NK-92 treated with Interleukin-12 subunit alpha and Interleukin-12 subunit beta, amount 100 ng/mL, for 24 hours (cell line): Measurements from ENCODE around the gene ZBTB42.

Source experiments
- DNase-seq: peaks from one replicate; lab custom pipeline; 2025; lab: John Stamatoyannopoulos, UW

The ZBTB42 gene

DNA sequence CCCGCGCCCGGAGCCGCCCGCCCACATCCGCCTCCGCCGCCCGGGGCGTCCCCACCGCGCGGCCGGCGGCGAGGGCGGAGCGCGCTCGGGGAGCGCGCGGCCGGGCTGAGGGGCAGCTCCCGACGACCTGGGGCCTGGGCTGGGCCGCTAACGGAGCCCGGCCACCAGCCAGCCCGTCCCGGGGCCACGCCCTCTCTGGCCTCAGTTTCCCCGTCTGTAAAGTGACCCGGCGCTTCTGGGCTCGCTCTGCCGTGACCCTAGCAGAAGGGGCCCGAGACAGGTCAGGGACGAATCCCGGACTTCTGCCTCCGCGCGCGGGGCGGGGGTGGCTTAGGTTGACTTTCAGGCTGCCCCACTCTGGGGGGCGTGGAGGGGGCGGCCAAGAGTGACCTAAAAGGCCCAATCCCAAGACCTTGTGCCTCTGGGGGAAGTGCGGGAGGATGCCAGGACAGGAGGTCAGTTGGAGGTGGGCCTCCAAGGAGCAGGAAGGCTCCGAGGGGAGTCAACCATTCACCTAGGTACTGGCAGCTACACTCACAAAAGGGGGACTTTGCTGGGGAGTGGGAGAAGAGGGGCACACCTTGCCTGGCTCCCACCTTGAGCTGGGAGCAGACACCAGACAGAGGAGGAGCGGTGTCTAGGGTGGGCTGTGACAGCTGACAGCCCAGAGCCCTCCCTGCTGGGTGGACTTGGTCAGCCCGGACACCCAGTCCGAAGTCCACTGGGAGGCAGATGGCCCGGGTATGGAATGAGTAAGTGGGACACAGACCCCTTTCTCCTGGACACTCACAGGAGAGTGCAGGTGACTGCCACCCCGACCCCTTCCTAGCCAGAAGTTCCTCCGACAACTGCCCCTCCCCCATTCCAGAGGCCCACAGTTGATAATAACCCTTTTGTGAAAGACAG is 4.9 kb upstream of the ZBTB42 start:
- peak; percentile 27 for DNase-seq

DNA sequence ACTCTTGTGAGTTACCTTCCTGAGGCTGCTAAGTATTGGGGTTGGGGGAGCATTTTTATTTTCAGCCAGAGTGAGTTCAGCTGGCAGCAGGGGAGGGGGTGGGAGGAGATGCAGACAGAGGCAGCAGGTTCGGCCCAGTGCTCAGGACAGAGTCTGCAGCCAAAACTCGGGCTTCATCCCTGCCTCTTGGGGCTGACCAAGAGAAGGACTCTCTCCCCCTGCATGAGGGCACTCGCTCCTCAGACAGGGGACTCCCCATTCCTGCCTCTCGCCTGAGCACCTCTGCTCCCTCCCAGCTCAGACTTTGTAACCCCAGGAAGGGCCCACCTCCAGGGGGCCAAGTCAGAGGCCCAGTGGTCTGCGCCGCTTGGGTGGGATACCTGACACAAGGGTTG is 4.2 kb upstream of the ZBTB42 start:
- DNase-seq, result no peak

DNA sequence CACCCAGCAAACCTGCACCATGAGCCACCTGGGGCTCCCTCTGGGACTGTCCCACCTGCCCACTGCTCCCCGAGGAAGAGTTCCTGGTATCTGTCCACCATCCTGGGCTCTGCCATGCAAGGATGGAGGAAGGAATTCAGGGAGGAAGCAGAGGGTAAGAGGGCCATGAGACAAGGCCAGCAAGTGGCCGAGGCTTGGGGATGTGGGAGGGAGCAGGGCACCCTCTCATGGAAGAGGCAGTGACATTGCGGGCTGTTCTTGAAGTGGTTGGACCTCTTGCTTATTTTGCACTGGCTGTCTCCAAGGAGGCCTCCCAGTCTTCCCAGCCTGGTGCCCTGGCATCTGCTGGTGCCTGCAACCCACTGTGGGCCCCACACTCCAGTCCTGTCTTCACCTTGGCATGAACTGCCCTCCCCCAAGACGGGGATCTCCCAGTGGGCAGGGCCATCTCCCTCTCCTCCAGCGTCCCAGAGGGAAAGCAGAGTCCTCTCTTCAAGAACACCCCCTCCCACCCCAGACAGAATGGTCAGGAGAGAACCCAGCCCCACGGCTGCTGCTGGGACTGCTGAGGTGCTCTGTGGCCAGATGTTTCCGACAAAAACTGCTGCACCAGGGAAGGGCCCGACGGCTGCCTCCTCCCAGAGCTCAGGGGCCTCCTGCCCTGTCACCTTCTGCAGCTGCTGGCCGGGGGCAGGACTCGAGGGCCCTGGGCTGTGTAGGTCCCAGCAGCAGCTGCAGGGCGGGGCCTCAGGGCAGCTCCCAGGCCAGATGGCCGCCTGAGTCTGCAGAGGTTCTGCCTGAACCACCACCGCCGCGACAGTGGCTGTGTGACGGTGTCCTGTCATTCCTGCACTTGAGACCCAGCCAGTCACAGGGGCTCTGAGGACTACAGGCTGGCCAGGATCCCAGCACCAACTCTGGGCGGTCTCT is 3.5 kb upstream of the ZBTB42 start:
- no peak for DNase-seq

DNA sequence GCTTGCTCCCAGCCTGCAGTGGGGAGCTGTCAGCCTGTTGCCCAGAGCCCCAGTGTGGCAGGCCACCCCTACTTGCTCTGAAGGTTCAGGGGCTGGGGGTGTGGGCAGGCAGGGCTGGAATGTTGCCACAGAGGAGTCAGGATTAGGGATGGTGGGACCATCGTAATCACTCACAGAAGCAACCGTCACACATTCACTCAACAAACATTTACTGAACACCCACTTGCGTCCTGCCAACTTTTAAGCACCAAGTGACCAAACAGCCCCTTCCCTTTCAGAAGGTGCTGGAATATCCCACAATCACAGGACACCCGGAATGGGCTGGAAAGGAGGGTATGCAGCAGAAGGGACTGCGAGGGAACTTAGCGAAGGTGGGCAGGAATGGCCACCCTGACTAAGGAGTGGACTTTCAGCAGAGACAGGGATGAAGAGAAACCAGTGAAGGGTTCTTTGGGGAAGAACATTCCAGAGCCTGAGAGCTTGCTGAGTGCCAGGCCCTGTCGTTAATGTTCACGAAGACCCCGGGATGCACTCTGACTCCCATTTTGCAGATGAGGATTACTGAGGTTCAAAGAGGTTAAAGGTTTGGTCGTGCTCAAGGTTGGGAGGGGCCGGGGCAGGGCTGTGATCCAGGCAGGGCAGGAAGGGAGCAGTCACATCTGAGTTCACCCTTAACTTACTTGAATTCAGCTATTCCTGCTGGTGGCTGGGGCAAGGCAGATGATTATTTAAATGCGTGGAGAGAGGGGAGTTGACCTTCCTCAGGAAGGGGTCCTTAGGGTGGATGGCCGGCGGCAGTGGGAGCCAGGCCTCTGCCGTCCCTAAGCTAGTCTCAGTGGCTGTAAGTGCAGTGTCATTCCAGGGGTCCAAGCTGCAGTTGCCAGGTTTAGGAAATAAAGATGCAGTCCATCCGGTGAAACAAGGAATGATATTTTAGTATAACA is 2.3 kb upstream of the ZBTB42 start:
- no peak for DNase-seq

DNA sequence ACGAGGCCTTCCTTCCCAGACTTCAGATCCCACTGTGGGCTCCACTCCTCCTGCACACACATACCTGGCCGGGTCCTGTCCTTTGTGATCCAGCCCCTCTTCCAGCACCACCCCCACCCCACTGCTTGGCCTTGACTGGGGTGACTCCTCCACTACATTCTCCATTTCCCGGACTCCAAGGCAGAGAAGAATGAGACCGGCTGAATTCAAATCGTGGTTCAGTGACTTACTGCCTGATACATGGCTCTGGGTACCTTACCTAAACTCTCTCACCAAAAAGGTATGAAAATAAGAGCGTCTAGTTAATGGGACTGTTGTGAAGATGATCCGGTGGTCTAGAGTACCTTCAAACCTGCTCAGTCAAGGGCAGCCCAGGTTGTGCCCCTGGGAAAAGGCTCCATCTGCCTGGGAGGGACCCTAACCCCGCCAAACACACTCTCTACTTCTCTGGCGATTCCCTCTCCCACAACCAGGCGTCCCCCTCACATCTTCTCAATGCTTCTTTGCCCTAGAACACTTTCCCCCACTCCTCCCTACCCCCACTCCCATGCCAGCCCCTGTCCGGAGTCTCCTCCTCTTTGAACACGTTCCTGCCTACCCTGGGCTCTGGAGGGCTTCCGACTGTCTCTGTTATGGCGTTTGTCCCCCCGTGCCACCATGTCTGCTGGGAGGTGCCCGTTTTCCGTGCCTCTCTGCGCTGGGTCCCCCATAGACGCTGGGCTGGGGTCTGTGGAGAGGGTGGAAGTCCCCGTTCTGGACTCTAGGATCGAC is 1.5 kb upstream of the ZBTB42 start:
- no peak for DNase-seq

DNA sequence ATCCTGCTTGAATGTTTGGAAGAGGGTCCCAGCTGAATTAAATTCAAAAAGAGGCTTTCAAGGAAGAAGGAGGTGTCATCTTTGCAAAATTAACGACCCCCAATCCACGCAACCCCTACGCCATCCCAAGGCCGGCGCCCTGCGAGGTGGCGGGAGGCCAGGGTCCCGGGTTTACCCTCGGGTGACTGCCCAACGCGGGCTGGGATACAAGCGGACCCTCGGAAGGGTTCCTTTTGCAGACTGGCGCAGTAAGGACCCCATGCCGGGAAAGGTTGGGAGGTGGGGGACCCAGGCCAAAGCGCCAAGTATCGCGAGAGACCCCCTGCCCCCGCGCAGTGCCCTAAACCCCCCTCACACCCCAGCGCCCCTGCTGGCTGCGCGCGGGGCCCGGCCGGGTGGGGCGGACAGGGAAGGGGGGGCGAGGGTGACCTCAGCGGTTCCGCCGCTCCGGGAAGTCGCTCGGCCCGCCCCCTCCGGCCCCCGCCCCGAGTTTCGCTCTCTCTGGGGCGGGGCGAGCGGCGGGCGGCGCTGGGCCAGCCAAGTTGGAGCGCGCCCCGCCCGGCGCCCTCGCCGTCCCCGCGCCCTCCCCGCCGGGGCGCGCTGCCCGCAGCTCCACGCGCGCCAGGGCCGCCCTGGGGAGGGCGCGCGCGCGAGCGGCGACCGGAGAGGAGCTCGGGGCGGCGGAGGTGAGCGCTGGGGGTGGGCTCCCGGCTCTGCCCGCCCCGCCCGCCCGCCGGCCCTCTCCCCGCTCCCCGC is 708 bp upstream of the ZBTB42 start:
- no peak for DNase-seq

DNA sequence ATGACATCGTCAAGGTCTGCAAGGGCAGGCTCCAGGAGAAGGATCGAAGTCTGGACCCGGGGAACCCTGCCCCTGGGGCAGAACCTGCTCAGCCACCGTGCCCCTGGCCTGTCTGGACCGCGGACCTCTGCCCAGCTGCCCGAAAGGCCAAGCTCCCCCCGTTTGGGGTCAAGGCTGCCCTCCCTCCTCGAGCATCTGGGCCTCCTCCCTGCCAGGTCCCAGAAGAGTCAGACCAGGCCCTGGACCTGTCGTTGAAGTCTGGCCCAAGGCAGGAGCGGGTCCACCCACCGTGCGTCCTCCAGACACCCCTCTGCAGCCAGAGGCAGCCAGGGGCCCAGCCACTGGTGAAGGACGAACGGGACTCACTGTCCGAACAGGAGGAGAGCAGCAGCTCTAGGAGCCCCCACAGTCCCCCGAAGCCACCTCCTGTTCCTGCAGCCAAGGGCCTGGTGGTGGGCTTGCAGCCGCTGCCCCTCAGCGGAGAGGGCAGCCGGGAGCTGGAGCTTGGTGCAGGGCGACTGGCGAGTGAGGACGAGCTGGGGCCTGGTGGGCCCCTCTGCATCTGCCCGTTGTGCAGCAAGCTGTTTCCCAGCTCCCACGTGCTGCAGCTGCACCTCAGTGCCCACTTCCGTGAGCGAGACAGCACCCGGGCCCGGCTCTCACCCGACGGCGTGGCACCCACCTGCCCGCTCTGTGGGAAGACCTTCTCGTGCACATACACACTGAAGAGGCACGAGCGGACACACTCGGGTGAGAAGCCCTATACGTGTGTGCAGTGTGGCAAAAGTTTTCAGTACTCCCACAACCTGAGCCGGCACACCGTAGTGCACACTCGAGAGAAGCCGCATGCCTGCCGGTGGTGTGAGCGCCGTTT is 856 bp downstream of the ZBTB42 start:
- no peak for DNase-seq

DNA sequence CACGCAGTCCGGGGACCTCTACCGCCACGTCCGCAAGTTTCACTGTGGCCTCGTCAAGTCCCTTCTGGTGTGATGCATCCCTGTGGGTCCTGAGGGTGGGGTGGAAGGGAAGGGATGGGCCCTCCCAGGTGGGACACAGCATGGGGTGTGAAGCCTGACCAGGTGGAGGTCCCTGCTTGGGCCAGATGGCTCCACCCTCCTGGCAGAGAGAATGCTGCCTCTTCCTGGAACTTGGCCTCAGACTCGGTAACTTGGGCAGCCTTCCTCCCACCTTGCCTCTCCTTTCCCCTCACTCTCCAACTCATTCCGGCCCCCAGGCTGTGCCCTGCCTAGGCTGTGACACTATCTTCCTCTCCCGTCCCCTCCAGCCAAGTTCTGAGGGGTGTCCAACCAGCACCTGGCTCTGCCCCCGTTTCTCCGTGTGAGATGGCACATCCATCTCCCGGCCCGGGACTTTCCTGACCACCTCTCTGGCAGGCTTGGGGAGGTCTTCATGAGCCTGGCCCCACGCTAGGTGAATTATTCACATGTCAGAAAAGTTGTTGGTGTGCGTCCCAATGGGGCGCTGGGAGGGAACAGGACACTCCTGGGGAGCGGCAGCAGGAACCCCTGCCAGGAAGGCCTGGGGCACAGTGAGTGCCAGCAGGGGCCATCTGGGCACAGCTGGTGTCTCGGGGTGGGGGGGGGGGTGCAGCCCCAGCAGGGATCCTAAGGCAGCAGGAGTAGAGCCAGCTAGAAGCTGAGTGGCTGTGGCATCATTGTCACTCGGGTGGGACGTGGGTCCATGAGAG is 1.7 kb downstream of the ZBTB42 start:
- no peak for DNase-seq

DNA sequence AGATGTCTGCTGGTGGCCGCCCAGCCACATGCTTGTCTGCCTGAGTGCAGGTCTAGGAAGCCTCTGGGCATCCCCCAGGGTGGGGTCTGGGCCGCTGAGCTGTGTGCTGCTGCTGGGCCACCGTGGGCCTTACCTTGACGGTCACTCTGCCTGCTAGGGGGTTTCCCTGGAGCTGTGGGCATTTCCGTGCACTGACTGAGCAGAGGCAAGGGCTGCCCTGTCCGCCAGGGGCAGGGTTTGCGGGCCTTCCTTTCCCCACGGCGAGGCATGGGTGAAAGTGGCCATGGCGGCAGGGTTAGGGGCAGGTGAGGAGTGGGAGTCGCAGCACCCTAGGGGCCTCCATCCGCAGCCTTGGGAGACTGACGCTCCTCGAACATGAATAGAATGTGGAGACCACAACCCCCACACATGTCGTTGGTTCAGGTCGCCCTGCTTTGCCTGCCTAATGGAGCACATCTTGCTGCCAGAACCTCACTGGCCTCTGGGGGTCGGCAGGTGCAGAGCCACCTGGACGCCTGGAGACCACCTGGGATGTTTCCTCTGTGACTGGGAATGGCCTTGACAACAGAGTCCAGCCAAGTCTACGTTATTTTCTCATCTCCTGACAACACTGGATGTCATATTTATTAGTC is 2.5 kb downstream of the ZBTB42 start:
- DNase-seq, result no peak

DNA sequence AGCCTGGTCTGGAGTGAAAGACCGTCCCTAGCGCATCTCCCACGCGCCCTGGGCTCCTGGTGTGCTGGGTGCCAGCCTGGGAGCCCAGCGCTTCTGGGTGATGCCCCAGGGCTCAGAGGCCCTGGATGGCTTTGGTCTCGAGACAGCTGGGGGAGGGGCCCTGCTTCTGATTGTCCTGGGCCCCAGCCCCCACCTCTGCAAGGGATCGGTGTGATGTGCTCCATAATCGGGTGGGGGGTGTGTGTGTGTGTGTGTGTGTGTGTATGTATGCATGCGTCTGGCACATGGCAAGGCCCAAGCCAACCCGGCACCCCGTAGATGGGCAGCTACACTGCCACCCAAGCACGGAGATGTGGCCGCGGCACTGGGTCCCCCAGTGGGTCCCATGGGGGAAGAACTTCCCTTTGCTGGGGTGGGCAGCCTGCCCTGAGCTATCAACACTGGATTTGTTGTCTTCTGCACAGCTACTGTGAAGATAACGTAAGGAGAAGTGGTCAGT is 3.1 kb downstream of the ZBTB42 start:
- DNase-seq, result no peak

DNA sequence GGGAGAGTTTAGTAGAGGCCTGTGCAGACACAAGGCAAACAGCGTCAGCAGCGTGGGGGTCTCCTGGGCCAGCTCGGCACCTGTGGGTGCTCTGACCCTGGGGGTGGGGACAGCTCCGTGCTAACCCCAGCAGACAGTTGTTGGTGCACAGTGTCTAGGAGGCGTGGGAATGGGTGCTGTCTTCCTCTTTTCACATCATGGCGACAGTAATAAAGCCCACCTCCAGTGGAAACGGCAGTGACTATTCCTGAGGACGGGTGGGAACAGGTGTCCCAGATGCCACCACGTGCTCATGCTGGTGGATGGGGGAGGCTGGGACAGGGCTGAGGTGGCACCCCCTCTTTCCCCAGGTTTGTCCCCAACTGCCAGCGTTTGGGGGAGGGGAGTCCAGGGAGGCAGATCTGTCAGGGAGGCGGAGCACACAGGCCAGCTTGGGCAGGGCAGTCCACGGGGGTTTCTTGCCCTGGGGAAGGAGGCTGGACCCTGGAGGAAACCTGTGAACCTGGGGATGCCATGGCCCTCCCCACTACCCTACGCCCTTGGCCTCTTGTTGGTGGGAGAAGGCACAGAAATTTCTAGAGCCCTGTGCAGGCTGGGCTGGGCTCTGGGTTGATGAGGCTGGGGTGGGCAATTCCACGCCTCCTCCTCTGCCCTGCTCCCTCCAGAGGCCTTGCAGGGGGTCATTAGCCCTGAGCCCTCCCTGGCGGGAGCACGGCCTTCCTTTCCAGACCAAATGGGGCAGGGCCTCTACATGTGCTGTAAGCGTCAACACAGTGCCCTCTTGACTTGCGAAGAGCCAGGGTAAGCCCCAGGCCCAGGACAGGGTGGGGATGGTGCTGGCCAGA is 3.8 kb downstream of the ZBTB42 start:
- no peak for DNase-seq

DNA sequence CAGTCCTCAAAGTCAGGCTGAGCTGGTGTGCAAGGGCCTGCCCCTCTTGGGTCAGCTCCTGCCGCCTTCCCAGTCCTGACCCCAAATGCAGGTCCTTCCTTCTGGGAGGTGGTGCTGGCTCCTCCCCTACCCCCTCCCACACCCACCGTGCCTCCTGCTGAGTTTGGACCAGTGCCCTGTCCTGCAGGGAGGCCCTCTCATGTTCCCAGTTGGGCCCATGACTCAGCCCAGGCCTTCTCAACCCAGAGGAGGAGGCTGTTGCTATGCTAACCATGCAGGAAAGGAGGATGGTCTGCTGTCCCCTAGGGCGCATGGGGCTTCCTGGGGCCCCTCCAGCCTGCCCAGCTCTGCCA is 4.4 kb downstream of the ZBTB42 start:
- no peak for DNase-seq

DNA sequence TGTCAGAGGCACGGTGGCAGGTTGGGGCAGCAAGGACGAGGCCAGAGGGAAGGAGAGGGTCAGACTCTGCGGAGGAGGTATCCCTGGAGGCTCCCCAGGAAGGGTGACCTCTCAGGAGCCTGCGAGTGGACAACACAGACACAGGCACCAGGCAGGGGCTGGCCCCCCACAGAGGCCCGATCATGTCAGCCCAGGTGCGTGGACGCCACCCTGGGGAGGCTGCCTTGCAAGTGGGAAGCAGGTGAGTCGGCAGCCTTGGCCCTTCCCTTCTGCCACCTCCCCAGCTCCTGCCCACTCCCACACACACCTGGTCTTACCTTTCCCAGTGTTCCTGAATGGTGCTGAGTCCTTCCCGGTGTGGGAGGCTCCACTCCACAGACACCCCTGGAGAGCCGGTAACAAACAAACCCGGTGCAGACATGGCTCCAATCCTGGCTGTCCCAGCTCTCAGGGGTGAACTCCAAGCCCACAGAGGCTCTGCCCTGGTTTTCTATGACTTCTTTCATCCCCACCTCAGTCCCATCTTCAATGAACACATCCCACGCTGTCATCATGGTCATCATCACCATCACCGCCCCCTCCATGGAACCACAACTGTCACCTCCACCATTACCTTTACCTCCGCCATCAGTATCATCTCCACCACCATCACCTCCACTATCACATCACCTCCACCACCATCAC is 5.2 kb downstream of the ZBTB42 start:
- no peak for DNase-seq

DNA sequence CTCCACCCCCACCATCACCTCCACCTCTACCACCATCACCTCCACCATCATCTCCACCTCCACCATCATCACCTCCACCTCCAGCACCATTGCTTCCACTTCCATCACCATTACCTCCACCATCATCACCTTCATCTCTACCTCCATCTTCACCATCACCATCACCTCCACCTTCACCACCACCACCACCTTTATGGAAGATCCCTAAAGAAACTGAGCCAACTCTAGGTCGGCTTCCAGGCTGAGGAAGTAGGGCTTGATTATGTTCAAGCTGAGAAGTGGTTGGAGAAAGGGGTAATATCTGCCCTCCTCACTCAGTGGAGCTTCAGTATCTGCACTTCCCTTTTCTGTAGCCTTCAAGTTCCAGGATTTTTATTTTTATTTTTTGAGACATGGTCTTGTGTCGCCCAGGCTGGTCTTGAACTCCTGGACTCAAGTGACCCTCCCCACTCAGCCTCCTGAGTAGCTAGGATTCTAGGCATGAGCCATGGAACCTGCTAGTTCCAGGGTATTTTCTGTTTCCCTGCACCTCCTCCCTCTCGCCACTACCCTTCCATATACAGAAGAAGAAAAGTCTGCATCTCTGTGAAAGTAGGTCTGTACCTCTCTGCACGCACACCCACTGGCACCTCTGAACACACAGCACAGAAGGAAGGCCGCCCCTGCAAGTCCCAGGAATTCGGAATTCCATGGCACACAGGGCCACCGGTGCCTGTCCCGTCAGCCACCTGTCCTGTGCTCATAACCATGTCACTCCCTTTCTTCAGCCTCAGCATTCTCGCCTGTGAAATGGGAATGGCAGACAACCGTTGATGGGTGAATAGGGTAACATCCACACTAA is 5.9 kb downstream of the ZBTB42 start:
- DNase-seq, result no peak

DNA sequence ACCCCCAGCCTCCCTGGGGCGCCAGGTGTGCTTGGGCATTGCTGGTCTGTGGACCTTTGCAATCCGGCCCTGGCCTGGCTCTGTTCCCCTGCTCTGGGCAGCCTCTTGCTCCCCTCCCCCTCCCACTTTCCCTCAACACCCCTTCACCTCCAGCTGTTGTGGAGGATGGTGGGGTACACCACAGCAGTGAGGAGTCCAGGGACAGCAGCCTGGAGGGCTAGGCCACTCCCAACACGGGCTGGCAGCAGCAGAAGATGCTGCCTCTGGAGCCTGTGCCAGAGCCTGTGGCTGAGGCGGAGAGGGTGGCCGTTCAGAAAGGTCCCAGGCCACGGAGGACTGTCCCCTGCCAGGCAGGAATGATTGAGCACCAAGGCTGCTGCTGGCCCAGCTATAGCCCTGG is 7.6 kb downstream of the ZBTB42 start:
- no peak for DNase-seq
